GM12873 (cell line): ENCODE data around the gene PARP3.

Source experiments
- CTCF ChIP-seq: IDR thresholded peaks from 2 replicates; pipeline ENCODE4 v1.5.1; 2012; ENCODE audit warnings: low read depth, mild to moderate bottlenecking, moderate library complexity, low read length, control low read depth; ENCODE audit not compliant: insufficient read depth; ENCODE audit errors: missing control alignments

PARP3 gene

GRCh38 chr3:51916418-51916817 lies 25.7 kb upstream of the PARP3 start:
- TF ChIP-seq CTCF = no peak

GRCh38 chr3:51921081-51921578 lies 21.0 kb upstream of the PARP3 start:
- no peak for TF ChIP-seq CTCF

GRCh38 chr3:51927061-51927977 lies 14.8 kb upstream of the PARP3 start:
- TF ChIP-seq CTCF = no peak

DNA sequence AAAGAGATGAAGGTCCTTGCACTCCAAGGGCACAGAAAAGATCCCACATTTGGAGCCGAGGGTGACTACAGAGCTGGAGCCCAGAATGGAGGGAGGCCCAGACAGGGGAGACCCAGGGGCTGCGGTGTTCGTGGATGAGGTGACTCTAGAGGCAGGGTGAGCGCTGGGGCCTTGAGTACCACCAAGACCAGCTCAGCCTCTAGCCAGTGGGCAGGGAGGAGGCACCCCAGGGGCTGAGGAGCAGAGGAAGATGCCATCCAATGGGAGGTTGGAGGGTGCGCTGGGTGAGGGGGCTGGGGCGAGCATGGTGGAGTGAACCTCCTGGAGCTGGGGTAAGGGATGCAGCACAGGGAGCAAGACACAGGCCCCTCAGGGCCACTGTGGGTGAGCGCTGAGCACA lies 13.7 kb upstream of the PARP3 start:
- TF ChIP-seq CTCF = no peak

GRCh38 chr3:51929420-51930003 lies 12.7 kb upstream of the PARP3 start:
- no peak for TF ChIP-seq CTCF

DNA sequence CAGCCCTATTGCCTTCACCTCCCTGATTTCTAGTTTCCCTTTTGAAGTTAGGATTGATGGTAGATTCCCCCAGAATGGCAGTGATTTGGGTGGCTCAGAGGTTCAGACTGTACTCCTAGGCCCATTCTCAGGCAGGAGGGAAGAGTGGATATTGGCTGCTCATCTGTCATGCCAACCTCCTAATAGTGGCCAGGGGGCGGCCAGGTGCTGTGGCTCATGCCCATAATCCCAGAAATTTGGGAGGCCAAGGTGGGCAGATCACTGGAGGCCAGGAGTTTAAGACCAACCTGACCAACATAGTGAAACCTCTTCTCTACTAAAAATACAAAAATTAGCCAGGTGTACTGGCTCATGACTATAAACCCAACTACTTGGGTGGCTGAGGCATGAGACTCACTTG lies 11.7 kb upstream of the PARP3 start:
- TF ChIP-seq CTCF = no peak

DNA sequence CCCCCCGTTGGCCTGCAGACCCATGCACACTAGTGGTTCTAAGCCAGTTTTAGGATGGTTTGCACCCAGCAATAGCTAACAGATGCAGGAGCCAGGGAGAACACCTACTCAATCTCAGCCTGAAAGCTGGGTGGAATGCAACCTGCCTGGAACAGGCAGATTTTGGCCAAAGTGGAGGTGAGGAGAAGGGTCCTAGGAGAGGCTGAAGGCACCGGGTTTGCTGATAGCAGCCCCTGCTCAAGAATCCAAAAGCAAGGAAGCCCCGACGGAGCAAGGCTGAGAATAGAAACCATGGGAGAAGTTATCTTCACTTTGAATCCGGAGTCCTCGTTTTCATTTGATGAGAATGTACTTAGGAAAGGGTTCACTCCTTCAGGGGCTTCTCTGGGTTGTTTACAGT lies 10.4 kb upstream of the PARP3 start:
- no peak for TF ChIP-seq CTCF
